Adipocyte (in vitro differentiated cells): ENCODE measurements around the gene DNAAF5.

Source experiments
- DNase-seq: peaks from one replicate; pipeline ENCODE4 v3.0.0-alpha.2; 2015; ENCODE audit warnings: low read depth
- H3K27me3 ChIP-seq: replicated peaks from 2 replicates; pipeline ENCODE4 v1.7.0; 2013; ENCODE audit warnings: mild to moderate bottlenecking, low read length, moderate library complexity; ENCODE audit not compliant: control insufficient read depth, insufficient read depth
- H3K36me3 ChIP-seq: 2 replicates; pipeline ENCODE4 v1.7.0; 2013; ENCODE audit warnings: low read length, mild to moderate bottlenecking, moderate library complexity; ENCODE audit not compliant: control insufficient read depth, insufficient read depth, severe bottlenecking
- H3K4me1 ChIP-seq: 2 replicates; pipeline ENCODE4 v1.7.0; 2013; ENCODE audit warnings: mild to moderate bottlenecking, low read length, moderate library complexity; ENCODE audit not compliant: control insufficient read depth, insufficient read depth
- H3K4me3 ChIP-seq: 2 replicates; pipeline ENCODE4 v1.7.0; 2013; ENCODE audit warnings: mild to moderate bottlenecking, low read length, moderate library complexity
- H3K9ac ChIP-seq: 2 replicates; pipeline ENCODE4 v1.7.0; 2013; ENCODE audit warnings: mild to moderate bottlenecking, low read length, moderate library complexity
- H3K9me3 ChIP-seq: 2 replicates; pipeline ENCODE4 v1.7.0; 2013; ENCODE audit warnings: mild to moderate bottlenecking, low read length, moderate library complexity; ENCODE audit not compliant: control insufficient read depth

The DNAAF5 gene

GRCh38 chr7:774161-775109 is 47.9 kb downstream of the DNAAF5 start:
- no peaks in the 10 kb centered on the region for H3K9me3 ChIP-seq
- no peak overlapping the region for H3K9ac ChIP-seq
- H3K4me1 ChIP-seq: peaks cover 7% of the 10 kb centered on the region
- DNase-seq: peak; percentile 68
- H3K27me3 ChIP-seq: no peaks in the 10 kb centered on the region
- H3K36me3 ChIP-seq: peaks cover 21% of the 10 kb centered on the region
- H3K4me3 ChIP-seq: no peak overlapping the region

- Histone ChIP-seq H3K9me3 (no peaks in the 10 kb centered on the region), H3K4me3 (no peak overlapping the region), H3K4me1 (peaks cover 2% of the 10 kb centered on the region), H3K9ac (no peak overlapping the region), H3K36me3 (peaks cover 21% of the 10 kb centered on the region), H3K27me3 (no peaks in the 10 kb centered on the region)
- no peak for DNase-seq
Observed at GRCh38 chr7:776381-776780, 49.9 kb downstream of the DNAAF5 start.

- H3K4me1 ChIP-seq: no peaks in the 10 kb centered on the region
- H3K4me3 ChIP-seq: no peak overlapping the region
- H3K9ac ChIP-seq: no peak overlapping the region
- DNase-seq: no peak
- no peaks in the 10 kb centered on the region for H3K9me3 ChIP-seq
- H3K36me3 ChIP-seq: peaks cover 25% of the 10 kb centered on the region
- H3K27me3 ChIP-seq: no peaks in the 10 kb centered on the region
Observed at GRCh38 chr7:776992-777727, 50.7 kb downstream of the DNAAF5 start.

- Histone ChIP-seq H3K9me3 (no peaks in the 10 kb centered on the region), H3K27me3 (no peaks in the 10 kb centered on the region), H3K36me3 (peaks cover 25% of the 10 kb centered on the region), H3K4me1 (no peaks in the 10 kb centered on the region), H3K4me3 (no peak overlapping the region), H3K9ac (no peak overlapping the region)
- no peak for DNase-seq
Observed at GRCh38 chr7:777728-778078, 51.2 kb downstream of the DNAAF5 start.

- Histone ChIP-seq H3K9me3 (no peaks in the 10 kb centered on the region), H3K4me3 (no peak overlapping the region), H3K27me3 (no peaks in the 10 kb centered on the region), H3K36me3 (peaks cover 26% of the 10 kb centered on the region), H3K4me1 (no peaks in the 10 kb centered on the region), H3K9ac (no peak overlapping the region)
- DNase-seq: no peak
Observed at GRCh38 chr7:778271-778967, 51.9 kb downstream of the DNAAF5 start.

- Histone ChIP-seq H3K9me3 (no peaks in the 10 kb centered on the region), H3K4me1 (no peaks in the 10 kb centered on the region), H3K36me3 (peaks cover 27% of the 10 kb centered on the region), H3K4me3 (no peak overlapping the region), H3K27me3 (no peaks in the 10 kb centered on the region), H3K9ac (no peak overlapping the region)
- DNase-seq: no peak
Observed at GRCh38 chr7:778968-779451, 52.5 kb downstream of the DNAAF5 start.

GRCh38 chr7:779480-779879 is 53.0 kb downstream of the DNAAF5 start:
- no peak for DNase-seq
- Histone ChIP-seq H3K27me3 (no peaks in the 10 kb centered on the region), H3K9ac (no peak overlapping the region), H3K4me1 (no peaks in the 10 kb centered on the region), H3K9me3 (no peaks in the 10 kb centered on the region), H3K4me3 (no peak overlapping the region), H3K36me3 (peaks cover 30% of the 10 kb centered on the region)

GRCh38 chr7:780081-780480 is 53.6 kb downstream of the DNAAF5 start:
- Histone ChIP-seq H3K36me3 (peaks cover 33% of the 10 kb centered on the region), H3K4me1 (no peaks in the 10 kb centered on the region), H3K9ac (no peak overlapping the region), H3K4me3 (no peak overlapping the region), H3K9me3 (no peaks in the 10 kb centered on the region), H3K27me3 (no peaks in the 10 kb centered on the region)
- no peak for DNase-seq

- Histone ChIP-seq H3K4me1 (no peaks in the 10 kb centered on the region), H3K9ac (no peak overlapping the region), H3K9me3 (no peaks in the 10 kb centered on the region), H3K36me3 (peaks cover 33% of the 10 kb centered on the region), H3K27me3 (no peaks in the 10 kb centered on the region), H3K4me3 (no peak overlapping the region)
- DNase-seq: no peak
Observed at GRCh38 chr7:780516-780915, 54.0 kb downstream of the DNAAF5 start.

GRCh38 chr7:781186-781849 is 54.8 kb downstream of the DNAAF5 start:
- Histone ChIP-seq H3K4me3 (no peak overlapping the region), H3K27me3 (no peaks in the 10 kb centered on the region), H3K9ac (no peak overlapping the region), H3K4me1 (no peaks in the 10 kb centered on the region), H3K9me3 (no peaks in the 10 kb centered on the region), H3K36me3 (peaks cover 33% of the 10 kb centered on the region)
- no peak for DNase-seq
